Stimulated activated CD4-positive, alpha-beta T cell treated with anti-CD3 and anti-CD28 coated beads, Interleukin-4, amount 100 ng/mL, for 1 hour (primary cell): Measurements from ENCODE around the gene AANAT.
"Not testable (repeated sequence)": the region's sequence is repeated elsewhere in the genome, so short reads cannot be mapped to it uniquely, and the experiment has no call there.

Experiments used
- DNase-seq: peaks from one replicate; pipeline ENCODE4 v3.0.0-alpha.2; 2020

AANAT gene

GRCh38 chr17:76510831-76511244, 43.4 kb downstream of the AANAT start:
- no peak for DNase-seq

GRCh38 chr17:76511668-76512365, 44.4 kb downstream of the AANAT start:
- no peak for DNase-seq

DNA sequence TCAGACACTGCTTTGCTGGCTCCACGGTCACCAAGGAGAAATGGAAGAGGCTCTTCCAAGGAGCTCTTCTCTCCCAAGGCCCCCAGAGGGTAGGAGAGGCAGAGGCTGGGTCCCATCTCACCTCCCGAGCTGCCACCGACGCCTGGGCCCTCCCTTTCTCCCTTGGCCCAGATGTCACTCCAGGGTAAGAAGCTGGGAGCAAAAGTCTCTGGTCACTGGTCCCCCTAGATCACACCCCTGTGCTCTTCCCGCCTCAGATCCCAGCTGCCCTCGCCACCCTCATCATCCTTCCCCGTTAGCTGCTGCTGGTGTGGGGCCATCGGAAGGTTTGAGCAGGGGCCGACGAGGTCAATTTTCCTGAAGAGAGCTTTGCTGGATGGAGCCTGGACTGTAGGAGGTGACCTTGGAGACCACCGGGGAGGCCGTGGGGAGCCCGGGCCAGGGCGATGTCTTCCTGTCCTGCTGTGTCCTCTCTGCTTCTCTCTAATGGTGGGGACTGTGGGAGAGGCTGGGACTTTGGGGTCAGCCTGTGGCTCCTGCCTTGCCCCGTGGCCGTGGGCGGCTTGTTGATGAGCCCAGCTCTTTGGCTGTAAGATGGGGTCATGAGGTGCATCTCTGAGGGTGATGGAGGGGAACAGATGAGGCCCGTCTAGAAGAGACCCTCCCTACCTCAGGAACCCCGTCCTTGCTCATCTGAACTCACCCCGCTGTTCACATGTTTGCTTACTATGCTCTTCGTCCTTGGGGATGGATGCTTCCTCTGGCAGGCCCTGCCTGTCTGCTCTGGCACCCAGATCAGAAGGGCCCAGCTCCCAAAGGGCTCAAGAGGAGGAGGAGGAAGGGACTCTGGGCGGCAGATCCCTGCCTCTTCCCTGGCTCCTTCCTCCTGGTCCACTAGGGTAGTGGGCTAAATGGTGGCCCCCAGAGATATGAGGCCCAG, 45.2 kb downstream of the AANAT start:
- DNase-seq = no peak

GRCh38 chr17:76513306-76513692, 45.9 kb downstream of the AANAT start:
- DNase-seq = no peak

DNA sequence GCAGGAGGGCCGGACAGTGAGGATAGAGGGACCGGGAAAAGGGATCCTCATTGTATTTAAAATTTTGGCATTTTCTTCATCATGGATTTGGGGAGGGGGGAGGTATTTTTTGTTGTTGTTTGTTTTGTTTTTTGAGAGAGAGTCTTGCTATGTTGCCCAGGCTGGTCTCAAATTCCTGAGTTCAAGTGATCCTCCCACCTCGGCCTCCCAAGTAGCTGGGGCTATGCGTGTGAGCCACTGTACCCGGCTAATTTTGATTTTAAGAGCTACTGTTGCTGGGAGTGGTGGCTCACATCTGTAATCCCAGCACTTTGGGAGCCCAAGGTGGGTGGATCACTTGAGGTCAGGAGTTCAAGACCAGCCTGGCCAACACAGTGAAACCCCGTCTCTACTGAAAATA, 47.0 kb downstream of the AANAT start:
- DNase-seq = not testable (repeated sequence)

GRCh38 chr17:76515274-76515949, 48.0 kb downstream of the AANAT start:
- peak; percentile 61 for DNase-seq

GRCh38 chr17:76517638-76518038, 50.2 kb downstream of the AANAT start:
- no peak for DNase-seq

GRCh38 chr17:76519048-76519966, 51.9 kb downstream of the AANAT start:
- DNase-seq = no peak
